ENCODE results near the gene MPC1.
"Not testable (repeated sequence)": the region's sequence is repeated elsewhere in the genome, so short reads cannot be mapped to it uniquely, and the experiment has no call there.

The MPC1 gene

DNA sequence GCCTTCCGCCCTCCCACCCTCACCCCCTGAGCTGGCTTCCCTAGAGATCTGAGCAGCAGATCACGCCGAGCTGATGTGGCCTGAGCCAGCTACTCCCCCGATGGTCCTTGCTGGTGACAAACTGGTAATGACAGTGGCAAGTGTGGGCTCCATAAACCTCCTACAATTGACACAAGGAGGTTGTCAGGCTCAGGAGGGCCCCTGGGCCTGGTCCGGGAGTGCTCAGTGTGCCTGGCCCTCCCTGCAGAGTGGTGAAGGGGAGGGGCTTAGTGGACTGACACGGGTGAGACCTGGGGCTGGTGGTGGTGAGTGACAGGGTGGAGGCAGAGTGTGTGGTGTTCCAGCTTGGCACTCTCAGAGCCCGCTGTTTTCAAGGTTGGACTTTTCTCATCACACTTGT is 22.6 kb upstream of the MPC1 start:
- DNase-seq, result no peak

DNA sequence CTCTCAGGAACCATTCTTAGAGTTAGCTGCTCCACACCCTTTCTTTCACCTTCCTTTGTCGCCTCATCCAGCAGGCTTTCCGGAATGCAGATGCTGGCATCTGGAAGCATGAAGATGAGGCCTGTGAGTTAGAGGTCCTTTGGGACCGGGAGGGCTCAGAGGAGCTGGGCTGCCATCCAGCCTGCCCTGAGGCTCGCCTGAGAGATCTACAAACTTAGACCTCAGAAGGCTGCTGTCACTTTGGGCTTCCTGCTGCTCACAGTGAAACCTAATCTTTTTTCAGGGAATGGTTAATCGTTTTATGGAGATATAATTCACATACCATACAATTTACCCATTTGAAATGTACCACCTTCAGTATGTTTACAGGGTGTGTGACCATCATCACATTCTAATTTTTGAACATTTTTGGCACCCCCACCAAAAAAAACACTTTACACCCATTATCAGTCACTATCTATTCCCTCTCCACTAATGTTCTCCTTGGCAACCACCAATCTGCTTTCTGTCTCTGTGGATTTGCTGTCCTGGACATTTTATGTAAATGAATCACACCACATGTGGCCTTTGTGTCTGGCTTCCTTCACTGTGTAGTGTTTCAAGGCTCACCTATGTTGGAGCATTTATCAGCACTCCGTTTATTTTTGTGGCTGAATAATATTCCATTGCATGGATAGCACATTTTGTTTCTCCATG is 20.0 kb upstream of the MPC1 start:
- peak; percentile 76 for DNase-seq

DNA sequence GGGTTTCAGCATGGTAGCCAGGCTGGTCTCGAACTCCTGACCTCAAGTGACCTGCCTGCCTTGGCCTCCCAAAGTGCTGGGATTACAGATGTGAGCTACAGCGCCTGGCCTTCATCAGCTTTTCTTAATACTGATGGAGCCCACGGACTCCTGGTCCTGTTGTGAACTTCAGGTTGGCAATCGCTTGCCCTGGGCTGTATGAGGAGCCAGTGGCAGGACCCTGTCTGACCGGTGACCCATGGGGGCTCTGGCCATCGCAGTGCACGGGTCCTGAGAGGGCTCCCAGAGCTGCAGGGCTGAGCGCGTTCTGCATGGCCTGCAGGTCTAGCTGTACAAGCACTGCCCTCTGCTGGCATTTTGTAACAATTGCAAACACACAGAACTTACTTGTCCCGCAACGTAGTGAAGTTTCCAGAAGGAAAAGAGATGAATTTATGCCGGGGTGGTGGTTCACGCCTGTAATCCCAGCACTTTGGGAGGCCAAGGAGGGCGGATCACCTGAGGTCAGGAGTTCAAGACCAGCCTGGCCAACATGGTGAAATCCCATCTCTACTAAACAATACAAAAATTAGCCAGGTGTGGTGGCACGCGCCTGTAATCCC is 18.0 kb upstream of the MPC1 start:
- DNase-seq, result peak; percentile 72

DNA sequence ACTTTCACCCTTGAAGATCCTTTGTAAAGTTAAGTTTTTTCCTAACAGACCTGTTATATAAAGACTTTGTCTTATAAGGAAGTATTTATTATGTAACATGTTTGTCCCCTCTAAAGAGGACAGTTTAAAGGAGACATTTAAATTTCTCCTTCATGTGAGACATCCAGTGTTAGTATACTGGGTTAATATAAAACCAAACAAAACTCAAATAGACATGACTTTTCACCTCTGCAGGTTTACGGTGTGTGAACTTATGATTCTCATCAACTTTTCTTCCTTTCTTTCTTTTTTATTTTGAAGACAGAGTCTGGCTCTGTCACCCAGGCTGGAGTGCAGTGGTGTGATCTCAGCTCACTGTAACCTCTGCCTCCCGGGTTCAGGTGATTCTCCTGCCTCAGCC is 17.4 kb upstream of the MPC1 start:
- DNase-seq, result no peak

DNA sequence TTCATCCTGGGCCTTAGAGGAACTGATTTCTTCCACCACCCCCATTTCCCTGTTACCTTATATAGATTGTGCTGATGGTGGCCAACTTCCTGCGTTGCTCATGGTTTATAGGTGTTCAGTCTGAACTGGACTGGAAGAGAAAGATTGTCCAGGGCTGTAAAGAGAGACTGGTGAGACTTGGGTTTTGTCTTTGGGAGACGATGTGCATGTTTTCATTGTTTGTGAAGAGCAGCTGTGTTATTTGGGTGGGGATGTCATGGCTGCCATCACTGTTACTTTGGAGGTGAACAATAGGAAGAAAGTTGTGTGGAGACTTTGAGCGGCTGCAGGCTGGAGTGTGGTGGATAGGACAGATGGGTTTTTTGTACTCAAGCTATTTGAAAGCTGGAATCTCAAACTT is 15.6 kb upstream of the MPC1 start:
- DNase-seq, result no peak

DNA sequence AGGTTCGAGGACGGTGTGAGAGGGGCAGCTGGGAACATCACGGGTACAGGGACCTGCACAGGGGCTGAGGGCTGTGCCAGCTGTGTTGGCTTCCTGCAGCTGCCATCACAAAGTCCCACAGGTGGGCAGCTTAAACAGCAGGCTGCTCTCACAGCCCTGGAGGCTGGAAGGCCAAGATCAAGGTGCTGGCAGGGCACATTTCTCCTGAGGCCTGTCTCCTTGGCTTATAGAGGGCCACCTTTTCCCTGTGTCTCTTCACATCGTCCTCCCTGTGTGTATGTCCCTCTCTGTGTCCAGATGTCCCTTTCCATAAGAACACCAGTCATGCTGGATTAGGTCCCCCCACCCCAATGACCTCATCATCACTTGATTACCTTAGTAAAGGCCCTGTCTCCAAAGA is 15.1 kb upstream of the MPC1 start:
- DNase-seq, result no peak

DNA sequence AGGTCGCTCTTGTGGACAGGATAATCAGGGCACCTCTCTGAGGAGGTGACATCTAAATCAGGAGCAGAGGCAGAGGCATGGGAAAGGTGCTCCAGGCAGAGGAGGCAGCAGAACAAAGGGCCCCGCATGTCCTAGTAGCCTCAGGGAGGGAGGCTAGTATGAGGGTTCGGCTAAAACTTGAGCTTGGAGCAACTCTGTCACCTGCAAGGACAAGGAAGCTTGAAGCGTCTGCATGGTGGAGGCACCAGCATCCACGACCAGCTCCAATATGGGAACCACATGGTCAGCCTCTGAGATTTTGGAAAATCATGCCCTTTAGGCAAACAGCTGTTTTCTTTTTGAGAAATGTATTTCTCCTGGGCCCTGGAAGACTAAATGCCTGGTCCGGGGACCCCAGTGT is 13.0 kb upstream of the MPC1 start:
- DNase-seq, result no peak

DNA sequence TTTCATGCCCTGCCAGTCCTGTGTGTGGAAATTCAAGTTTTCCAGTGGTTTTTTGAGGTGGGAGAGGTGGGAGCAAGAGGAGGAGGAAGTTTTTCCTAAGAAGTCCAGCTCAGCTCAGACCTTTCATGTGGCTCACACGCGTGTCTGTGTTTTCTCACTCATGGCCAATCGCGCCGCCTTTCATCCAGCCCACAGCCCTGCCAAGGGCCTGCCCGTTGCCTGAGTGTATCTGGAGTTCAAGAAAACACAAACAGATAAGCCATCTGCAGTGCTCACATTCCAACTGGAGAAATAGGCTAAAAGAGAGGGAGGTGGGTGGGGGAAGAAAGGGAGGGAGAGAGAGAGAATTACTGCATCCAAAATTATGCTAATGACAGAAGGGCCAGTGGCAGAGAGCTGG is 12.6 kb upstream of the MPC1 start:
- DNase-seq, result no peak

DNA sequence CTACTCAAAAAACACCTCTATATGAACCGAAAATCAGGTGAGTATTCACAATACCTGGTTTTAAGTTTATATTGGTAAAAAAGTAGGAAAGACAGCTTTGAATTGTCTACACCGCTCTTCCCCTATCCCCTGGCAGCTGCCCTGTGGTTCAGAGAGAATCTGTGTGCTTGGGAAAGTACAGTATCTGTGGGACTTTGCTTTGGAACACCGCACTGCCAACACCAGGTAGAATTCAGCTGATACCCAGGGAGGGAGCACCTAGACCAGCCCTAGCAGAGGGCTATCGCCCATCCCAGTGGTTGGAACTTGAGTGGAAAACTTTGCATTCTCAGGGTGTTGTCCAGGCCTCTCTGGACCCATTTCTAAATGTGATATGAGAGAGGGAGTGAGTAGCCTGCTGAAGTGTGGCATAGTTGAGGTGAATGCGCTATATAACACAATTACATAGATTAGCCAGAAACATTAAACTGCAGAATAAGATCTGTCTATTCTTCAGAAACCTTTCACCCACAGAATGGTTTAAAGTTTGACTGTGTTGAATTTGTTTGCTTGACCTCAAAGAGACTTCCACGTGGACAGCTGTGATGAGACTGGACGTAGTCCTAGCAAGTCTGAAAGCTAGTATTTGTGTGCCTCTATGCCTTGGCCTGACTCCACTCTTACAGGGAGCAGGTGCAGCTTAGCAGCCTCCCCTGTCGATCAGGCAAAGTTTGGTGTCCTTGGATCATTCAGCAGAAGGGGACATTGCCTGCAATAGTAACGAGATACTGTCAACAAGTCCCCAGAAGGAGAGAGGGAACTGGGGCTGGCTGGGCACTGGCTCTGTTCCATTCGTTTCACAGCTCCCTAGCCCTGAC is 11.5 kb upstream of the MPC1 start:
- no peak for DNase-seq

DNA sequence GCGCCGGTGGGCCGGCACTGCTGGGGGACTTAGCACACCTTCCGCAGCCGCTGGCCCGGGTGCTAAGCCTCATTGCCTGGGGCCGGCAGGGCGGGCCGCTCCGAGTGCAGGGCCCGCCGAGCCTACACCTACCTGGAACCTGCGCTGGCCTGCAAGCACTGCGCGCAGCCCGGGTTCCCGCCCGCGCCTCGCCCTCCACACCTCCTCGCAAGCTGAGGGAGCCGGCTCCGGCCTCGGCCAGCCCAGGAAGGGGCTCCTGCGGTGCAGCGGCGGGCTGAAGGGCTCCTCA is 10.7 kb upstream of the MPC1 start:
- DNase-seq, result peak; percentile 29

DNA sequence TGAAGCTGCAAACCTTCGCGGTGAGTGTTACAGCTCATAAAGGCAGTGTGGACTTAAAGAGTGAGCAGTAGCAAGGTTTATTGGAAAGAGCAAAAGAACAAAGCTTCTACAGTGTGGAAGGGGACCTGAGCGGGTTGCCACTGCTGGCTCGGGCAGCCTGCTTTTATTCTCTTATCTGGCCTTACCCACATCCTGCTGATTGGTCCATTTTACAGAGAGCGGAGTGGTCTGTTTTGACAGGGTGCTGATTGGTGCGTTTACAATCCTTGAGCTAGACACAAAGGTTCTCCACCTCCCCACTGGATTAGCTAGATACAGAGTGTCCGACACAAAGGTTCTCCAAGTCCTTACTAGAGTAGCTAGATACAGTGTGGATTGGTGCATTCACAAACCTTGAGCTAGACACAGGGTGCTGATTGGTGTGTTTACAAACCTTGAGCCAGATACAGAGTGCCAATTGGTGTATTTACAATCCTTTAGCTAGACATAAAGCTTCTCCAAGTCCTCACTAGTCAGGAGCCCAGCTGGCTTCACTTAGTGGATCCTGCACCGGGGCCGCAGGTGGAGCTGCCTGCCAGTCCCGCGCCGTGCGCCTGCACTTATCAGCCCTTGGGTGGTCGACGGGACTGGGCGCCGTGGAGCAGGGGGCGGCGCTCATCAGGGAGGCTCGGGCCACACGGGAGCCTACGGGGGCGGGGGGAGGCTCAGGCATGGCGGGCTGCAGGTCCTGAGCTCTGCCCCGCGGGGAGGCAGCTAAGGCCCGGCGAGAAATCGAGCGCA is 10.2 kb upstream of the MPC1 start:
- not testable (repeated sequence) for DNase-seq

DNA sequence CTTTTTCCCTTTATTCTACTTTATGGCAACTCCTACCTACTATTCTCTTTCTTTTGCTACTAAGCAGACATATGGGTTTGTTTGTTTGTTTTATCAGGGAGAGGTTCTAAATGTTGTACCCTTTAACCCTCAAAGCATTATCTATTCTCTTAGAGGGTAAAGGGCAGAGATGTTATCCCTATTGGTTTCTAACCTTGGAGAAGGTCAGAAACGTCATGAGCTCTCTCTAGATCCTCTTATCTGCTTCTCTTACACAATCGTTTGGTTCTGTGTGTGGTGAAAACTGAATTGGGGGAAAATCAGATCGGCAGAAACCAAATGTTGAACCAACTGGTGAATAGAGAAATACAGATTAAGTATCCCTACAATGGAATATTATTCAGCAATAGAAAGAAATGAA is 6.4 kb upstream of the MPC1 start:
- no peak for DNase-seq

DNA sequence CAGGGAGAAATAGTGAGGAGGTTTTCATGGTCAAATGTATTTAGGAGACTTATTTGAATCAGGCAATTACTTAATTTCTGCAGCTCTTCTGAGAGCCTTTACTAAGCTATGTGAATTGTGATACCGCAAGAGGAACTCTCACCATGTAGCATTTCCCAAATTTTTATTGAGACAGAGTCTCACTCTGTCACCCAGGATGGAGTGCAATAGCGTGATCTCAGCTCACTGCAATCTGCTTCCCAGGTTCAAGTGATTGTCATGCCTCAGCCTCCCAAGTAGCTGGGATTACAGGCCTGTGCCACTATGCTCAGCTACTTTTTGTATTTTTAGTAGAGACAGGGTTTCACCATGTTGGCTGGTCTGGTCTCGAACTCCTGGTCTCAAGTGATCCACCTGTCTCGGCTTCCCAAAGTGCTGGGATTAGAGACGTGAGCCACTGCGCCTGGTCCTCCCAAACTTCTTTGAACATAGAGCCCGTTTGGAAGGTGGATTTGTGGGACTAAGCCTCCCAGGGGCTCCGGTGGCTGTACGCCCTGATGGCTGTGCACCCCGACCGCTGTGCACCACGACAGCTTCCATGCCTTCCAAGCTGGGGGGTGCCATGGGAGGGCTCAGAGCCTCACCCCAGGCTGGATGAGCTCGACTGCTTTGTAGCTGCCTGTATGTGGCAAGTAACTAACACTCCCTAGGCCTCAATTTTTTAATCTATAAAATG is 5.7 kb upstream of the MPC1 start:
- DNase-seq, result no peak

DNA sequence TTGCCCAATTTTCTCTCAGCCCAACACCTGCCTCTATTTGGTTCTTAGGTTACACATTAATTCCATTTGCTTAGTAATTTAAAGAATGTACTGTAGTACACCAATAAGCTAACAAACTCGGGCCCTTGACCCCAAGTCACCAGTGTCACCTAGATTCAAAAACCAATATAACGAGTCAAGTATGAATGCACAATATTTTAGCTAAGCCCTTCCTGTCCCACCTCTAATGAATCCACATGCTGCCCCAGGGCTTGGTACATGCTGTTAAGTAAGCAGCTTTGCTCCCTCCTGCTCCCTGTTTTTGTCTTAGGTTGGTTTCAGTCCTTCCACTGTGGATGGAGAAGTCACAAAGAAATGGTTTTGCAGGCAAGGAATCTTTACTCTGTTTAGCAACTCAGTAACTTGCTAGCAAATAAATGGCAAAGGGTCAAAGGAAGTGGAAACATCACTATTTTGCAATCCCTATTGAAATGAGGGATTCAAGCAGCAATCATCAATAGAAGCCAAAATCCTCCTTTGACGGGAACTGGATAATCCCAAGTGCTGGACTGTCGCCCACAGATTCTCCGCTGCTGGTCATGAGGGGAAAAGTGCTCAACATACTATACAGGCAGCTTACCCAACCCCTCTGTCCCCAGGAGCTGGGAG is 5.0 kb upstream of the MPC1 start:
- DNase-seq, result no peak

DNA sequence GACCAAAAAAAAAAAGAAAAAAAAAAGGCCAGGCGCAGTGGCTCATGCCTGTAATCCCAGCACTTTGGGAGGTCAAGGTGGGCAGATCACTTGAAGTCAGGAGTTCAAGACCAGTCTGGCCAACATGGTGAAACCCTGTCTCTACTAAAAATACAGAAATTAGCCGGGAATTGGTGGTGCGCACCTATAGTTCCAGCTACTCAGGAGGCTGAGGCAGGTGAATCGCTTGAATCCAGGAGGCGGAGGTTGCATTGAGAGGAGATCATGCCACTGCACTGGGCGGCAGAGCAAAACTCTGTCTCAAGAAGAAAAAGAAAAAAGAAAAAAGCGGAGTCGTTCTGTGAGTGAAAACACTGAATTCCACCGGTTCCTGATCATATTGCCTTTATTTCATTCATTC is 4.4 kb upstream of the MPC1 start:
- DNase-seq, result not testable (repeated sequence)

DNA sequence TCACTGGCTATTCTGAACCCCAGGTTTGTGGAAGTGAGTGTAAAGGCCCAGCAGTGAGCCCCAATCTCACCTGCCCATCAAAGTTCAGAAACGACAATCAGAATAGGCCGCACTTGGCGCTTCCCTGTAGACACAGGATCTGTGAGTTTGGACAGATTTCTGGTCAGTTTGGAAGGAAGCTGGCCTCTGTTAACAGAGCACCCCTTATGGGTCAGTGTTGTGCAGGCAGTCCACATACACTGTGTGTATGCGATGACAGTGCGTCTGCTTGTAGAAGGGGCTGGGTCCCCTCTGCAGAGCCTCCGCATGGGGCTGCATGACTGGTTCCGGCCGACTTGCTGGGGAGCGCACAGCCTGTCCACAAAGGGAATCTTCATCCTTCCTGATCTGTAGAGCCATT is 3.4 kb upstream of the MPC1 start:
- no peak for DNase-seq

DNA sequence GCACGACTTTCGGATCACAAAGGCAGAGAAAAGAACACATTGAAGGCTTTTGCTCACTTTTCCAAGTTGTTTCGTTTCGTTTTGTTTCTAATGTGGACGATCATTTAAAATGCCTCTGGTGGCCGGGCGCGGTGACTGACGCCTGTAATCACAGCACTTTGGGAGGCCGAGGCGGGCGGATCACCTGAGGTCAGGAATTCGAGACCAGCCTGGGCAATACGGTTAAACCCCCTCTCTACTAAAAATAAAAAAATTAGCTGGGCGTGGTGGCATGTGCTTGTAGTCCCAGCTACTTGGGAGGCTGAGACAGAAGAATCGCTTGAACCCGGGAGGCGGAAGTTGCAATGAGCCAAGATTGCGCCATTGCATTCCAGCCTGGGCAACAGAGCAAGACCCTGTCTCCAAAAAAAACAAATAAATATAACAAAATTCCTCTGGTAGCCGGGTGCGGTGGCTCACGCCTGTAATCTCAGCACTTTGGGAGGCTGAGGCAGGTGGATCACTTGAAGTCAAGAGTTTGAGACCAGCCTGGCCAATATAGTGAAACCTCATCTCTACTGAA is 1.1 kb upstream of the MPC1 start:
- not testable (repeated sequence) for DNase-seq

DNA sequence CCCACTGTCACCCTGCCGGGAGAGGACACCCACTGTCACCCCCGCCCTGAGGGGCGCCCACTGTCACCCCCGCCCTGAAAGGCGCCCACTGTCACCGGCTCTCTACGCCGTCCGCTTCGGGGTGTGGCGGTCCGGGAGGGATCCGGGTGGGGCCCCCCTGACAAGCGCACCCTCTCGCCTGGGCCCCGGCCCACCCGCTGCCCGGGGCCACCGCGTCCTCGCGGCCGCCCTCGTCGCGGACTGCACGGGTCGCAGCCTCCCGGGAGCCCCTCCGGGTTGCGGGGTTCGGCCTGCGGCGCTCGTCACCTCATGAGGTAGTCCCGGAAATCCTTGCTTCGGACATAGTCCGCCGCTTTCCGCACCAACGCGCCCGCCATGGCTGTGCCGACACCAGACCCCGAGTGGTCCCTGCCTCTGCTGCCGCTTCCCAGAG is 224 bp downstream of the MPC1 start:
- no peak for DNase-seq

DNA sequence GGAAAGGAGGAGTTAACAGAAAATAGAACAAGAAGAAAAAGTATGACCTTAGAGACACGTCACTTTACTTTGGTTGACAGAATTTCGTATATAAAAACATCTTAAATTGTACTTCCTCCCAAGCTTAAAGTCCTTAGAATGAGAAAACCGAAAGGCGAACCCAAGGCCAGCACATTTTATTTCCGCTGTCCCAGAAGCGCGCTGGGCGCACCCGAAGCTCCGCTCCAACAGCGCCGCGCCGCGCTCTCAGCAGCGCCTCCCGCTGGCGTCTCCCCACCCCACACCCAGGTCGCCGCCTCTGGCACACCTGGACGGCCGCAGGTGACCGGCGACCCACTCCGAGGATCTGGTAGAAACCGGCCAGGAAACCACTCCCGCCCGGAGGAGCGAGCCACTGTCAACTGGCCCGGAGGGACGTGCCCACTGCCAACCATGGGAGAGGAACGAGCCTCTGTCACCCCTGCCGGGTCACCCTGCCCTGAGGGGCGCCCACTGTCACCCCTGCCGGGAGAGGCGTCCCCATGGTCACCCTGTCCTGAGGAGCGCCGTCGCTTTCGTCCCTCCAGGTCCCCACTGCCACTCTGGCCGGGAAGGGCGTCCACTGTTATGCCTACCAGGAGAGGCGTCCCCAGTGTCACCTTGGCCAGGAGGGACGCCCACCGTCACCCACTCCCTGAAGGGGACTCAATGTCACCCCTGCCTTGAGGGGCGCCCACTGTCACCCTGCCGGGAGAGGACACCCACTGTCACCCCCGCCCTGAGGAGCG is 824 bp downstream of the MPC1 start:
- peak; percentile 87 for DNase-seq

DNA sequence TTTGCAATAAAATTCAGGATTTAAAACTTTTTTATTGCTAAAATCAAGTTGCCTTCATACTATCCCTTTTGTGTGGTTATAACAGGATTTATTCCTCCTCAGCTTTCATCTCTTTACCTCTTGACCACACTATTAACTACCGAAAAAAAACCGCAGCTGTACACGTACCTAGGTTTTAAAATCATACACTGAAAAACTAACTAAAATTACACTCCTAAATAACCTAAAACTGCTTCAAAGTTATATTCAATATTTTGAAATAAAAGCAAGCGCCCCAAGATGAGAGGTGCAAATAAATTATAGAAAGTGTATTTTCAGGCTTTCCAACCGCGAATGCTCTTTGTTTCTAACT is 1.4 kb downstream of the MPC1 start:
- DNase-seq, result peak; percentile 41

DNA sequence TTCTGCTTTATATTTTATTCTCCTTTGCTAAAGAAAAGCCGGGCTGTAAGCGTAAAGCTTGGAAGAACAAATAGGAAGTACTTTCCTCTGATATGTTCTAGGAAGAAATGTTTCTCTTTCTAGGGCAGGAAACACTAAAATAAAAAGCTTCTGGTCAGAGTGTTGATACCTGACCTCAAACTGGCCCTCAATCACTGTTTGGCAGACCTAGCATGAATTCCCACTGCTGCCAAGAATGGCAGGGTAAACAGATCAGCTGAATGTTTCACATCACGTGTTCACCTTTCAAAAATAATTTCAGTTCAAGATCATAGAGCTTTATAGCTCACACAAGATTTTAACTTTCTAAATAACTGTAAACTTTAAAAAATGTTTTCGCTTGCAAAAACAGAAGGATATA is 2.9 kb downstream of the MPC1 start:
- DNase-seq, result peak; percentile 11
